Stimulated activated CD4-positive, alpha-beta T cell treated with anti-CD3 and anti-CD28 coated beads, Interleukin-15, amount 100 ng/mL, for 48 hours (primary cell): ENCODE data around the gene RANBP1.

Experiments used
- DNase-seq, 2 donors: peaks; one replicate each; pipeline ENCODE4 v3.0.0-alpha.2; 2020; ENCODE audit warnings: low read depth in 2 of 2

Gene RANBP1

GRCh38 chr22:20088263-20088648 lies 27.6 kb upstream of the RANBP1 start:
- DNase-seq, result no peak

GRCh38 chr22:20089226-20089976 lies 26.5 kb upstream of the RANBP1 start:
- DNase-seq, result no peak

GRCh38 chr22:20089977-20090729 lies 25.8 kb upstream of the RANBP1 start:
- DNase-seq, result no peak

- no peak for DNase-seq
Measured at GRCh38 chr22:20090730-20091240, 25.1 kb upstream of the RANBP1 start.

- DNase-seq, result no peak
Measured at GRCh38 chr22:20091690-20092476, 24.0 kb upstream of the RANBP1 start.

- DNase-seq, result no peak
Measured at GRCh38 chr22:20092477-20092854, 23.4 kb upstream of the RANBP1 start.

DNA sequence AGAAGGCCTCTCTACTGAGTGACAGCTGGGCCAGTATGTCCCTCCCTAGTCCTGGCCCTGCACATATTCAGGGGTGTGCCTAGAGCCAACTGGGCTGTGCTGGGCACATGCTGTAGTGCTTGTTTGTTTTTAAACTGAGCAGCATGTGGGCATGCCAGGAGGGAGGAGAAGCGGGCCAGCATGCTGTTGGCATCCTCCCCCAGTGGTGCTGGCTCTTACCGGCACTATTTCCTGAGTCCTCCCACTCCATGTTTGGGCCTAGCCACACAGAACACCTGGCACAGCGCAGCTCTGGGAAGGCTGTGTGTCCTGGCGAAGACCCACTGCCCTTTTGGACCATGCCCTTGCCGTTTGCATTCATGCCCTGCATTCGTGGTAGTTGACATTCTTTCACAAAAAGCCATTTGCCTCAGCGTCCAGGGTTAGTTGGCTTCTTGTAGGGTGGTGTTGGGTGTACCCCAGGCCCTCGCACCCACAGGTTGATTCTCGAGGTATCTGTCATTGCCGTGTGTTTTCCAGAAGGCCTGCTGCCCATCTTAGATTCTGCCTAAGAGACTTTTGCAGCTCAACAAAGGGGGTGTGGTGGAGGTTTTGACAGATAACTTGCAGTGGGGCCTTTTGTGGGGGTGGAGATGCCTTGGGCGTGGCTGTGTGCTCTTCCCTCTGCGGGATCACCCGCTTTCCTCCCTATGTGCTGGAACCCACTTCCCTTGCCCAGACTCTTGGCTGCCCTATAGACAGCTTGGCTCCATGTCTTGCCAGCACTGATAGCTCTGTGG lies 22.3 kb upstream of the RANBP1 start:
- no peak for DNase-seq

DNA sequence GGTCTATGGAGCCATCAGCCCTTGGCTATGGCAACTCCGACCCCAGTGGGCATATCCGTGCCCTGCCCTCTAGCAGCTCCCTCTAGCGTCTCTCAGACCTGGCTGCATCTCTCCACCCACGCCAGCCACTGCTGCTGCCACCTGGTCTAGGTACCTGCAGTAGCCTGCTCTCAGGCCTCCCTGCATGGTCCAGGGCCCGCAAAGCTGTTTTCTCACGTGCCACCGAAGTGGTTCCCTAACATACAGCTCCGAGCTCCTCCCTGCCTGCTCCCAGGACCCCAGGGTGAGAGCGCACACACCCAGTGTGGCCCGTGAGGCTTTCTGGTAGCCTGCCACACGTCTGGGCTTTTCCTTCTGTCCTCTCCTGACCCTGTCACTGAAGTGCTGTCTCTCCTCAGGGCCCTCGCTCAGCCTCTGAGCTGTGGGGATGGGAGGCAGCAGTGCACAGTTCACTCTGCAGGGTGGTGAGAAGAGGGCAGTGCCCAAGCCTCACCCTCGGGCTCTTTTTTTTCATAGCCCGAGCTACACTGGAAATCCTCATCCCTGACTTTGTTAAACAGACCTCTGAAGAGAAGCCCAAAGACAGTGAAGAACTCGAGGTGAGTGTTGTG lies 21.6 kb upstream of the RANBP1 start:
- DNase-seq, result no peak

DNA sequence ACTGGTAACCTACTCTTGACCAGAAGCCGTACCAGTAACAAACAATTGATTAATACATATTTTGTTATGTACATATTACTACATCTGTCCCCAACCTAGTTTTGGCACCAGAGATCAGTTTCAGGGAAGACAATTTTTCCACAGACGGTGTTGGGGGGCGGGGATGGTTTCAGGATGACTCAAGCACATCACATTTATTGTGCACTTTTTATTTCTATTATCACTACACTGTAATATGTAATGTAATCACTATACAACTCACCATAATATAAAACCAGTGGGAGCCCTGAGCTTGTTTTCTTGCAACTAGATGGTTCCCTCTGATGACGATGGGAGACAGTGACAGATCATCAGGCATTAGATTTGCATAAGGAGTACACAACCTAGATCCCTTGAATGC lies 20.4 kb upstream of the RANBP1 start:
- DNase-seq, result no peak

GRCh38 chr22:20096574-20097420 lies 19.1 kb upstream of the RANBP1 start:
- DNase-seq, result no peak

GRCh38 chr22:20099099-20099711 lies 16.7 kb upstream of the RANBP1 start:
- no peak for DNase-seq

DNA sequence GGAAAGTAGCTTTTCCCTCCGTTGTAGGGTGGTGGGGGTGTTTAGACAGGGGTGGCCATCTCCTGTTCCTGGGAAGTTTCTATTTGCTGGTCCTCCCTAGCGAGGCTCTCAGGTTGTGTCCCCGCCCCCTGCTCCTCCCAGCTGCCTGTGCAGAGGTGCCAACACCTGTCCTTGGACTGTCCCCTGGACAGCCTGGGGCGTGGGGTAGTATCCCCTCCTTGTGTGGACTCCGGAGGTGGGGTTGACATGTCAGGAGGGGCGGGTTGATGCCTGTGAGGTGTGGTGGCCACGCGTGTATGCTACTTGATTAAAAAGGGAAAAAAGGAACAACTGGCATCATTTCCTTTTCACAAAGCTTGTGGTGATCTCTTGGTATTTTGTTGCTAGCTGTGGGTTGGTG lies 14.3 kb upstream of the RANBP1 start:
- no peak for DNase-seq

- DNase-seq, result no peak
Measured at GRCh38 chr22:20102203-20102780, 13.6 kb upstream of the RANBP1 start.

DNA sequence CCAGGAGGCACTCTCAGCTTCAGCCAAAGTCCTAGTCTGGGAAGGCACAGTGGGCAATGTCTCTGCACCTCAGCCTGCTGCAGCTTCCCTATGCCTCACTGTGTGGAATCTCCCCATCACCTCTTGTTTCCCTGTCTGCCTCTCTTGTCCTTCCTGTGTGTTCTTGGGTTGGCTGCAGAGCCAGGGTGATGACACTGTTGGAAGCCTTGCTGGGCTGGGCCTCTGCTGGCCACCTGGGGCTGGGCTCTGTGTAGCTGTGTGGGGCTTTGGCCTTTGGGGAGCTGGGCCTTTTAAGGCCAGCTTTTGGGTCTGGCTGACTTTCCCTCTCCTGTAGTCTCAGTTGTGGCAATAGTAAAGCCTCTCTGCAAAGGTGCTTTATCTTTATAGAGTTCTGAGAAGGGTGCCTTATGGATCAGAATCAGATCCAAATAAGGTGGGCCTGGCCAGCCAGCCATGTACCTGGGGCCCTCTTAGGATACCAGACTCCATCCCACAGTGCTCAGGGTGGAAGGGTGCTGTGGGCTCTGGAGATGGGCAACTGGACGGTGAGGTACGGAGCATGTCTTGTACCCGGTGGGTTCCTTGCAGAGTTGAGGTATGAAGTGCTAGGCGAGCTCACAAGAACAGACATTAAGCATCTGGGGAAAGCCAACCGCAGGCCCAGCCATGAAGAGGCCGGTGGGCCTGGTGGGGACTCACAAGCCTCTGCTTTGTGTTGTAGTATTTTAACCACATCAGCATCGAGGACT lies 10.3 kb upstream of the RANBP1 start:
- no peak for DNase-seq

GRCh38 chr22:20106205-20106848 lies 9.6 kb upstream of the RANBP1 start:
- DNase-seq, result no peak

- no peak for DNase-seq
Measured at GRCh38 chr22:20106849-20107237, 9.1 kb upstream of the RANBP1 start.

DNA sequence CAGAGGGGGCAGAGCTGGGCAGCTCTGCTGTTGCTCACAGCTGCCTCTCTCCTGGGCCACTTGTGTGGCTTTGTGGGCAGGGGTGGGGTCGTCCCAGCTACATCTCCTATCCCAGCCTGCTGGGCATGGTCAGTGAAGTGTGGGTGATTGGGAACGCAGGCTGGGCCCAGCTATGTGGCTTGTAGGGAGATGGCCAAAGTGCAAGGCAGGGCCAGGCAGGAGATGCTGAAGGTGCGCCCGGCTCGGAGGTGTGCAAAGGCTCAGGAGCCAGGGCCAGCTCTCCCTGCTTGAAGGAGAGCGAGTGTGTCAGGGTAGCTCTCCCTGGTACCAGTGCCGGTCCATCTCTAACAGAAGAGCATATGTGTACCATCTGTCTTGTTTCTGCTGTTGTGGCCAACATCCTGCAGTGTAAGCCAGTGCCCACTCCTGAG lies 8.4 kb upstream of the RANBP1 start:
- no peak for DNase-seq
